ENCODE results near the gene OPRM1.

Gene OPRM1

GRCh38 chr6:154228521-154228905 lies 189.5 kb downstream of the OPRM1 start:
- CTCF ChIA-PET, result no interaction called here
- H3K27ac ChIP-seq, result no peak overlapping the region
- TF ChIP-seq, protein P1, sequence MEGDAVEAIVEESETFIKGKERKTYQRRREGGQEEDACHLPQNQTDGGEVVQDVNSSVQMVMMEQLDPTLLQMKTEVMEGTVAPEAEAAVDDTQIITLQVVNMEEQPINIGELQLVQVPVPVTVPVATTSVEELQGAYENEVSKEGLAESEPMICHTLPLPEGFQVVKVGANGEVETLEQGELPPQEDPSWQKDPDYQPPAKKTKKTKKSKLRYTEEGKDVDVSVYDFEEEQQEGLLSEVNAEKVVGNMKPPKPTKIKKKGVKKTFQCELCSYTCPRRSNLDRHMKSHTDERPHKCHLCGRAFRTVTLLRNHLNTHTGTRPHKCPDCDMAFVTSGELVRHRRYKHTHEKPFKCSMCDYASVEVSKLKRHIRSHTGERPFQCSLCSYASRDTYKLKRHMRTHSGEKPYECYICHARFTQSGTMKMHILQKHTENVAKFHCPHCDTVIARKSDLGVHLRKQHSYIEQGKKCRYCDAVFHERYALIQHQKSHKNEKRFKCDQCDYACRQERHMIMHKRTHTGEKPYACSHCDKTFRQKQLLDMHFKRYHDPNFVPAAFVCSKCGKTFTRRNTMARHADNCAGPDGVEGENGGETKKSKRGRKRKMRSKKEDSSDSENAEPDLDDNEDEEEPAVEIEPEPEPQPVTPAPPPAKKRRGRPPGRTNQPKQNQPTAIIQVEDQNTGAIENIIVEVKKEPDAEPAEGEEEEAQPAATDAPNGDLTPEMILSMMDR (conservative IDR thresholded peaks at IDR 0.05; ENCODE audit: low read depth), result no peak
- DNase-seq (ENCODE audit: low spot score), result no peak
- POLR2A ChIA-PET (ENCODE audit: low non-redundant PET), result no interaction called here

- ChIA-PET CTCF (interaction anchor here (0.6 kb wide), 1 partner anchor 356 kb away, joined by 3 read pairs; no protein-coding TSS in a partner anchor), POLR2A (ENCODE audit: low non-redundant PET) (interaction anchor here (0.7 kb wide), 1 partner anchor 1069 kb away, joined by 3 read pairs; no protein-coding TSS in a partner anchor)
- TF ChIP-seq, protein P1 (conservative IDR thresholded peaks at IDR 0.05; ENCODE audit: low read depth), result no peak
- no peak overlapping the region for H3K27ac ChIP-seq
- DNase-seq (ENCODE audit: low spot score), result no peak
These were observed 190.7 kb downstream of the OPRM1 start for GRCh38 chr6:154229786-154230185.

GRCh38 chr6:154230393-154230792 lies 191.4 kb downstream of the OPRM1 start:
- H3K27ac ChIP-seq, result no peak overlapping the region
- TF ChIP-seq, protein P1 (conservative IDR thresholded peaks at IDR 0.05; ENCODE audit: low read depth), result no peak
- POLR2A ChIA-PET (ENCODE audit: low non-redundant PET), result no interaction called here
- DNase-seq (ENCODE audit: low spot score), result no peak
- CTCF ChIA-PET, result interaction anchor here (0.7 kb wide), 1 partner anchor 11 kb away, joined by 5 read pairs; no protein-coding TSS in a partner anchor

- ChIA-PET POLR2A (ENCODE audit: low non-redundant PET) (no interaction called here), CTCF (interaction anchor here (0.7 kb wide), 1 partner anchor 11 kb away, joined by 5 read pairs; no protein-coding TSS in a partner anchor)
- no peak for DNase-seq (ENCODE audit: low spot score)
- H3K27ac ChIP-seq, result no peak overlapping the region
- TF ChIP-seq, protein P1 (conservative IDR thresholded peaks at IDR 0.05; ENCODE audit: low read depth), result no peak
These were observed 192.0 kb downstream of the OPRM1 start for GRCh38 chr6:154230910-154231595.

GRCh38 chr6:154232013-154232910 lies 193.2 kb downstream of the OPRM1 start:
- CTCF ChIA-PET, result interaction anchor here (0.7 to 1.2 kb wide), 2 partner anchors 22 to 72 kb away, joined by 4 read pairs; no protein-coding TSS in a partner anchor
- H3K27ac ChIP-seq, result no peak overlapping the region
- POLR2A ChIA-PET (ENCODE audit: low non-redundant PET), result no interaction called here
- DNase-seq (ENCODE audit: low spot score), result peak; percentile 17
- TF ChIP-seq, protein P1 (conservative IDR thresholded peaks at IDR 0.05; ENCODE audit: low read depth), result no peak

DNA sequence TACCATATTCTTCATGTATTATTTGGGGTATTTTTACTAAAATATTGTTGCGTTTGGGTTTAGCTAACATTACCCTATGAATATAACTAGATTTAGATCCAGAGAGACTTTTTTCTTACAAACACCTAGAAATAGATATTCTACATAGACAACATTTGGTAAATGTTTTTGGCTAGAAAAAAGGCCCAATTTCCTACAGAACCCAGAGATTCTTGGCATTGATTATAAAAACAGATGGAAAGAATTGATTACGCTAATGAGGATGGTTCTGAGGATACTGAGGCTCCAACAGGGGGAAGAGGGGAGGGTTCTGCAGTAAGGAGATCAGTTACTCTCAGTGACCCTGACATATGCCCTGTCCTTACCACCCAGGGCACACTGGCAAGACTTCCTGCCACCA lies 194.3 kb downstream of the OPRM1 start:
- H3K27ac ChIP-seq, result no peak overlapping the region
- no peak for DNase-seq (ENCODE audit: low spot score)
- POLR2A ChIA-PET (ENCODE audit: low non-redundant PET), result no interaction called here
- TF ChIP-seq, protein P1 (conservative IDR thresholded peaks at IDR 0.05; ENCODE audit: low read depth), result no peak
- CTCF ChIA-PET, result interaction anchor here (1.2 kb wide), 1 partner anchor 23 kb away, joined by 4 read pairs; no protein-coding TSS in a partner anchor
